ENCODE data around the gene CYB561D2. TPM values are rescaled to one million over a fixed set of nuclear protein-coding genes. Genes with fewer than 3 reads are reported as not detected.

Gene CYB561D2
- total RNA-seq: 24.0 and 26.0 TPM in 2 replicates

DNA sequence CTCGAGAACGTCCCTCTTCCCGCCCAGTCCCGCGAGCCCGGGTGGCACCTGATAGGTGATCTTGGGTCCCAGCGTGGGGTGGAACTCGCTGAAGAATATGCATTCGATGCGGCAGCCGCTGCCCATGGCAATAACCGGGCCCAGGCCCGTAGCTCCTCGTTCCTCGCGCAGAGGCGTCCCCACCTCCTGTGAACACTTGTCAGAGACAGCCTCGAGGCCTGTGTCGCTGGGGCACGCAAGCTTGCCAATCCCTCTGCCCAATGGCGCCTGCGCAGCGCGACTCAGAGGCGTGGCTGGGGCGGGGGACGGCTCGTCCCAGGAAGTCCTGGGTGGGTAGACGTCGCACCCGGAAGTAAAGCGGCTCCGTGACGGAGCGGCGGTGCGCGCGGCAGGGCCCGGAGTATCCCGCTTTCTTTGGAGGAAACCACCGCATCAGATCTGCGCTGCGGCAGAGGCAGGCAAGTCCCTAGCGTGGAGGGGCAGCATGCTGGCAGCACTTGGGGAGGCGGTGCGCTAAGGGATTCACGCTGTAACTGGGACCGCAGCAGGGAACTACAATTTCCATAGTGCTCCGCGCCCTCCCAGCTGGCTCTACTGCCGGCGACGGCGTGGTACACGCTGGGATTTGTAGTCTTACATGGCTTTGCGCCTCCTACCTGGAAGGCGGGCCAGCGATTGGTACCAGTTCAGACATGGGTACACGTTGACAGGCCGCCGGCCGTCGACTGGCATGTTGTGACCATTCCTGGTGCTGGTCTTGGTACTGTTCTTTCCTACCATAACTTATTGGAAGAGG, at the start of gene CYB561D2, which contains the start of gene NPRL2:
CYB561D2 (plus strand) TSS at position 336 of the 796 bp plus-strand sequence. CDS start 572 bp downstream, outside the sequence.
NPRL2 (minus strand) TSS at position 249 of the 796 bp plus-strand sequence; CDS start at position 126, 123 bp downstream.

DNA sequence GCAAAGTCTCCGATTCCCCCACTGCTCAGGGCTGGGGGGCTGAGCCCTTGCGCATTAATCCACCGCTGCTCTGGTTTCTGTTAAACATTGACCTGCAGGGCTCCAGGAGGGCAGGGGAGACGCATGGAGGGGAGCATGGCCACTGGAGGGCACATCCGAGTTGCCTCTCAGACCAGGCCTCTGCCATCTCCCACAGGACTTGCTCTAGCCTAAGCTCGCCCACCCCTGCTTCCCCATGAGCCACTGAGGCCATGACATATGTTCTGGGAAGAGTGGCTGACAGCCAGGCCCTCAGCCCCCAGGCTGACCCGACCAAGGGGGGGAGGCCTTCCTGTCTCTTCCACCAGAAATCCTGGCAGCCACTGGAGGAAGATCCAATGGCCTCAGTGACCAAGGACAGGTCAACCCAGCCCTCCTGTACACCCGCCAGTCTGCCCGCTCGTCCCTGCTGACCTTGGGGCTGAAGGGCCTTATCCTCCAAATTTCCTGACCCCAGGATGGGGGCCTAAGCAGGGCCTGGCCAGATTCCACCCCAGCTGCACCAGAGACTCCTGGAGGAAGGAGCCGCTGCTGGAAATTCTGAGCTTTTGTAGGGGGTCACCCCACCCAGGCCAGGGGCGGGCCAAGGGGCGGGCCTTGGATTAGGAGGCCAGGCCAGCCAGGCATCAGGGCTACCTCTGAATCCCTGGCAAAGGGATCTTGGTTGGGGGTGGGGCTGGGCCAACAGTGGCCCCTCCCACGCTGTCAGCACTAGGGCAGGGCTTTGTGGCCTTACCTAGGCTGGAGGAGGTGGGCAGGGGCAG, 47.4 kb upstream of the CYB561D2 start, which contains the start of gene HYAL1:
HYAL1 (minus strand) TSS at position 562 of the 803 bp plus-strand sequence. CDS start 618 bp downstream, outside the sequence.

DNA sequence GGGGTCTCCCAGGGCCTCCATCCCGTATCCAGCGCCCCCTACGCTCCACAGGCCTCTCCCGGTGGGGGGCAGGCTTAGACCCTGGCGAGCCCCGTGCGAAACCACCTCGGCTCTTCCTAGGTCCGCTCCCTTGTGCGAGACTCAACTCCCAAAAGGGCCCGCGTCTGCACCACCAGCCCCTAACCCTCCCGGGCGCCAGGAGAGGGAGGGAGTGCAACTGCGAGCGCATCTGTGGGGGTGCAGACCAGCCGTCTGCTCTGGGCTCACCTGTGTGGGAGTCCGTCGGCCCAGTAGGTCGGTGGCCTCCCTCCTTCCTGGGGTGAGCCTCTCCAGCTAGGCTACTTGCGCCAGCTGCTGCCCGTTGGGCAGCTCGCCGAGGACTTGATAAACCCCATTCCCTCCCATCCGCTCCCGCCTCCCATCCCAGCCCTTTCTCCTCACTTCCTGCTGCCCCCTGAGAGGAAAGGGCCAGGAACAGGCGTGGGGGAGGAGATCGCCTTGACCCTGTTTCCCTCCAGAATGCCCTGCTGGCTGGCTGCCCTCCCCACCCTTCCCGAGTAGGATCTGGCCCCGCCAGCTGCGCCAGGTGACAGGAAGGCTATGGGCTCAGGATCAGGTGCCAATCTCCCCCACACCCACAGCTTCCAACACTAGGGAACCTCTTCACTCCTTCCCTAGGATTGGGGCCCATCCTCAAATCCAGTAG, 28.1 kb upstream of the CYB561D2 start, which contains the start of gene HYAL2:
HYAL2 (minus strand) TSS at position 360 of the 706 bp plus-strand sequence. CDS start 2,256 bp downstream, outside the sequence.

GRCh38 chr3:50327943-50328691, 22.5 kb upstream of the CYB561D2 start, which contains the start of gene TUSC2:
TSS of gene TUSC2 (minus strand) at chr3:50328223. CDS start at chr3:50328099, 124 bp downstream.

DNA sequence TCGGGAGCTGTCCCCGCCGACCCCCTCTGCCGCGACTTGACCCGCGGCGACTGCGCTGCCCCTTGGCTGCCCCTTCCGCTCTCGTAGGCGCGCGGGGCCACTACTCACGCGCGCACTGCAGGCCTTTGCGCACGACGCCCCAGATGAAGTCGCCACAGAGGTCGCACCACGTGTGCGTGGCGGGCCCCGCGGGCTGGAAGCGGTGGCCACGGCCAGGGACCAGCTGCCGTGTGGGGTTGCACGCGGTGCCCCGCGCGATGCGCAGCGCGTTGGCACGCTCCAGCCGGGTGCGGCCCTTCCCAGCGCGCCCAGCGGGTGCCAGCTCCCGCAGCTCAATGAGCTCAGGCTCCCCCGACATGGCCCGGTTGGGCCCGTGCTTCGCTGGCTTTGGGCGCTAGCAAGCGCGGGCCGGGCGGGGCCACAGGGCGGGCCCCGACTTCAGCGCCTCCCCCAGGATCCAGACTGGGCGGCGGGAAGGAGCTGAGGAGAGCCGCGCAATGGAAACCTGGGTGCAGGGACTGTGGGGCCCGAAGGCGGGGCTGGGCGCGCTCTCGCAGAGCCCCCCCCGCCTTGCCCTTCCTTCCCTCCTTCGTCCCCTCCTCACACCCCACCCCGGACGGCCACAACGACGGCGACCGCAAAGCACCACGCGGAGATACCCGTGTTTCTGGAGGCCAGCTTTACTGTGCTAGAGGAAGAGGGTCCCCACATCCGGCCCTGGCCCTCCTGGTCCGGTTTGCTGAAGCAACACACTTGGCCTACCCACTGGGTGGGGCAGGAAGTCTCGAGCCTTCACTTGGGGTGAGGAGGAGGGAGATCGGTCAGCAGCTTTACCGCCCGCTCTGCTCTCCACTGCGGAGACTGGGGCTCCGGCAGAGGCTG, 10.0 kb upstream of the CYB561D2 start, which contains the start of gene RASSF1:
RASSF1 (minus strand) TSS at position 389 of the 882 bp plus-strand sequence; CDS start at position 358, 31 bp downstream.

GRCh38 chr3:50345586-50346234, 5.0 kb upstream of the CYB561D2 start, which contains the start of gene ZMYND10:
TSS of gene ZMYND10 (minus strand) at chr3:50345732. CDS start at chr3:50345579, 153 bp downstream.

DNA sequence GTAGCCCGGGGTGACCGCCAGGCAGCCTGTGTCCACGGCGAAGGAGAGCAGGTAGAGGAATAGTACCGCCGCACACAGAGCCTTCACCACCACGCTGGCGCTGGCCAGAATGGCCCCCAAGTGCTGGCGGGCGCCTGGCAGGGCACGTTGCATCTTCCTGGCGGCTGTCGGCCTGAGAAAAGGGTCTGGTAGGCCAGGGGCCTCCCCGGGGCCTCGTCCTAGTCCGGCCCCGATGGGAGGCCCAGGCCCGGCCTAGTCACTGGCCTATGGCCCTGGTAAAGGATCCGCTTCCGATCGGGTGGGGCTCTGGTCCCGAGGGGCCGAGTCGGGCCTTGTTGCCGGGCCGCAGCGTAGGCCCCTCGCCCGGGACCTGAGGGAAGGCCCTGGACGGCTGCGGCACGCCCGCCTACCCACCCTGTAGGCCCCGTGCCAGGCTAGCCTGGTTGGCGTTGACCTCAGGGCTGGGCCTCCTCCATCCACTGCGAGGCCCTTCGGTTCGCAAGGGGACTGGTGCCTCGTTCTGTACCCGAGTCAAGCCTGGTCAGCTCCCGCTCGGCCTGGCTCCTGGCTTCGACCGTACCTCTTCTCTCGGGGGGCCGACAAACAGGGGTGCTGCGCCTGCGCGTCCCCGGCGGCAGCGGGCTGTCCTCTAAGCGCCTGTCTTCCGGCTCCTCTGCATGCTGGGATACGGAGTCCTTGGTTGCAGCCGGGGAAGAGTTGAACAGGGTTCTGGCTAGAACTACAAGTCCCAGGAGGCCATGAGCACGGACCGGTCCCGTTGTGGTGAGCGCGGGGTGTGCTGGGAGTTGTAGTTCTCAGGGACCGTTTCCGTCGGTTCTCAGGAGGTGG, 8.5 kb downstream of the CYB561D2 start, which contains the start of gene TMEM115:
TMEM115 (minus strand) TSS at position 611 of the 849 bp plus-strand sequence; CDS start at position 153, 458 bp downstream.

Other genes starting within 250 kb of the CYB561D2 start
- 2.1 and 4.7 TPM in 2 replicates for gene SEMA3F, start 195.5 kb upstream of the CYB561D2 start, total RNA-seq
- not detected in 2 replicates for gene GNAT1, start 159.3 kb upstream of the CYB561D2 start, total RNA-seq
- gene SLC38A3, start 145.6 kb upstream of the CYB561D2 start, total RNA-seq: not detected in 2 replicates
- gene GNAI2, start 114.7 kb upstream of the CYB561D2 start, total RNA-seq: 293 and 296 TPM in 2 replicates
- 31.7 and 36.9 TPM in 2 replicates for gene SEMA3B, start 81.7 kb upstream of the CYB561D2 start, total RNA-seq
- gene LSMEM2, start 71.8 kb upstream of the CYB561D2 start, total RNA-seq: not detected in 2 replicates
- 24.2 and 26.0 TPM in 2 replicates for gene IFRD2, start 58.4 kb upstream of the CYB561D2 start, total RNA-seq
- 3.9 and 6.6 TPM in 2 replicates for gene HYAL3, start 51.5 kb upstream of the CYB561D2 start, total RNA-seq
- 2.2 and 3.8 TPM in 2 replicates for gene NAA80, start 51.5 kb upstream of the CYB561D2 start, total RNA-seq
- gene HYAL1, start 47.3 kb upstream of the CYB561D2 start, total RNA-seq: 1.2 and 2.7 TPM in 2 replicates
- 62.7 and 75.0 TPM in 2 replicates for gene HYAL2, start 28.1 kb upstream of the CYB561D2 start, total RNA-seq
- 8.4 and 9.5 TPM in 2 replicates for gene TUSC2, start 22.6 kb upstream of the CYB561D2 start, total RNA-seq
- gene RASSF1, start 10.0 kb upstream of the CYB561D2 start, total RNA-seq: 35.1 and 38.6 TPM in 2 replicates
- gene ZMYND10, start 5.1 kb upstream of the CYB561D2 start, total RNA-seq: 1.3 and 1.4 TPM in 2 replicates
- 22.5 and 30.1 TPM in 2 replicates for gene NPRL2, start 87 bp upstream of the CYB561D2 start, total RNA-seq
- gene TMEM115, start 8.7 kb downstream of the CYB561D2 start, total RNA-seq: 29.2 and 32.9 TPM in 2 replicates
- 0.09 and 0.16 TPM in 2 replicates for gene CACNA2D2, start 152.8 kb downstream of the CYB561D2 start, total RNA-seq
- 19.4 and 23.2 TPM in 2 replicates for gene C3orf18, start 216.9 kb downstream of the CYB561D2 start, total RNA-seq
- 8.7 and 12.1 TPM in 2 replicates for gene HEMK1, start 218.7 kb downstream of the CYB561D2 start, total RNA-seq